CD8-positive, alpha-beta memory T cell (primary cell): ENCODE results near the gene VWC2L. TPM values are rescaled to one million over a fixed set of nuclear protein-coding genes. Genes with fewer than 3 reads are reported as not detected.

Experiments
- CTCF ChIA-PET: fragments of 350-600 bp; sonication (Branson Sonifier 250); formaldehyde crosslinking; loops from one replicate; lab custom pipeline; 2021; ENCODE audit warnings: antibody characterized with exemption; lab: Charles Lee
- POLR2A ChIA-PET: fragments of 350-600 bp; sonication (Branson Sonifier 250); formaldehyde crosslinking; loops from one replicate; lab custom pipeline; 2021; ENCODE audit warnings: antibody characterized with exemption; lab: Charles Lee
- DNase-seq, 5 donors: peaks; one replicate each; pipeline versions ENCODE4 v3.0.0 to v3.0.0-alpha.2; 2020 to 2022; ENCODE audit warnings: mixed read lengths in 1 of 5
- H3K27ac ChIP-seq: one replicate; pipeline ENCODE4 v1.7.0; 2013; ENCODE audit warnings: low read depth, mild to moderate bottlenecking, low read length, moderate library complexity
- H3K27me3 ChIP-seq: 2 replicates; pipeline ENCODE4 v1.7.0; 2013; ENCODE audit warnings: low read length, mild to moderate bottlenecking; ENCODE audit not compliant: insufficient read depth, poor library complexity, severe bottlenecking
- H3K36me3 ChIP-seq: 2 replicates; pipeline ENCODE4 v1.7.0; 2013; ENCODE audit warnings: mild to moderate bottlenecking, low read length, moderate library complexity; ENCODE audit not compliant: insufficient read depth
- H3K4me1 ChIP-seq: 2 replicates; pipeline ENCODE4 v1.7.0; 2013; ENCODE audit warnings: mild to moderate bottlenecking, low read length, moderate library complexity; ENCODE audit not compliant: insufficient read depth
- H3K4me3 ChIP-seq: 2 replicates; pipeline ENCODE4 v1.7.0; 2013; ENCODE audit warnings: mild to moderate bottlenecking, low read length
- H3K9me3 ChIP-seq: 2 replicates; pipeline ENCODE4 v1.7.0; 2013; ENCODE audit warnings: mild to moderate bottlenecking, low read length
- H3K27ac Mint-ChIP-seq, 8 donors: one replicate each; pipeline ENCODE4 v1.8.0; 2020 to 2021; ENCODE audit warnings: mixed read lengths in 8 of 8, mild to moderate bottlenecking in 6 of 8, inconsistent platforms in 3 of 8, moderate library complexity in 3 of 8
- H3K27me3 Mint-ChIP-seq, 2 donors: one replicate each; pipeline ENCODE4 v1.8.0; 2020 to 2021; ENCODE audit warnings: mixed read lengths in 2 of 2, mild to moderate bottlenecking in 1 of 2, moderate library complexity in 1 of 2
- H3K36me3 Mint-ChIP-seq, 3 donors: one replicate each; pipeline ENCODE4 v1.8.0; 2020 to 2021; ENCODE audit warnings: mixed read lengths in 3 of 3, inconsistent platforms in 1 of 3, mild to moderate bottlenecking in 1 of 3
- H3K4me1 Mint-ChIP-seq, 3 donors: one replicate each; pipeline ENCODE4 v1.8.0; 2020 to 2021; ENCODE audit warnings: mixed read lengths in 3 of 3, inconsistent platforms in 1 of 3, mild to moderate bottlenecking in 1 of 3
- H3K4me3 Mint-ChIP-seq, 7 donors: one replicate each; pipeline ENCODE4 v1.8.0; 2020 to 2021; ENCODE audit warnings: mixed read lengths in 7 of 7, mild to moderate bottlenecking in 6 of 7, moderate library complexity in 4 of 7, inconsistent platforms in 2 of 7
- H3K9me3 Mint-ChIP-seq, 5 donors: one replicate each; pipeline ENCODE4 v1.8.0; 2020 to 2022; ENCODE audit warnings: mixed read lengths in 5 of 5, mild to moderate bottlenecking in 3 of 5, moderate library complexity in 2 of 5, inconsistent platforms in 1 of 5
- polyA plus RNA-seq: library from polyadenylated mRNA; unstranded; fragments of 300-500 nt; fragmentation: Illumina TruSeq; gene quantifications from one replicate; pipeline ENCODE4 v1.2.3, GENCODE V29; 2021
- total RNA-seq, 2 experiments: library from RNA; stranded (reverse); gene quantifications; one replicate each; pipeline ENCODE4 v1.2.3, GENCODE V29; 2021

Gene VWC2L
- total and polyA plus RNA-seq, 3 experiments from 2014 or later, result not detected

DNA sequence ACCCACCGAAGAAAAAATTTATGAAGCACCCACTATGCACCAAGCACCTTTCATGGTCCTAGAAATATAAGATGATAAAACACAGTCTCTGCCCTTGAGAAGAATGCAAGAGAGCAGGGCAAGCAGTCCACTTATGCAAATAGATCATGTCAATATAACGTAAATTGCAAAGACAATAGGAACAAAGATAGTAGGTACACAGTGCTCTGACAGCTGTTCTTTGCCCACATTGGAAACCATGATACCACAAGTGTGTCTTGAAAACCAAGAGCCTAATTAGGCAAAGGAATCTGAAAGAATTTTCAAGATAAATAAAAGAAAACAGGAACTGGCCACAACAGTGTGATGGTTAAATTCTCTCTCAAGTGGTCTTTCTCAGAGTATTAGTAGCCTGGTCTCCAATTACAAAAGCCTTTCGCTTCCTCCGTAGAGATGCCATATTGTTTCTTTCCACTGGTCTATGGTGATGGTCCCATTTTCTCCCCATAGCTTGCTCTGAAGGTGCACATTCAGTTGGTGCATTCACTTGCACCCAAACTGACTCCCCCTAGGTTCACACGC, 108.5 kb downstream of the VWC2L start:
- H3K36me3 Mint-ChIP-seq, result no peaks in the 10 kb centered on the region
- no peaks in the 10 kb centered on the region for H3K27me3 Mint-ChIP-seq
- H3K36me3 ChIP-seq, result no peaks in the 10 kb centered on the region
- H3K4me1 Mint-ChIP-seq, result no peaks in the 10 kb centered on the region
- H3K27ac Mint-ChIP-seq, result no peak overlapping the region
- no peak overlapping the region for H3K4me3 ChIP-seq
- H3K9me3 Mint-ChIP-seq, result peaks cover 0 to 4% (median 2%) of the 10 kb centered on the region in 5 donors
- H3K4me1 ChIP-seq, result no peaks in the 10 kb centered on the region
- H3K4me3 Mint-ChIP-seq, result no peak overlapping the region
- no peak overlapping the region for H3K27ac ChIP-seq
- CTCF ChIA-PET, result interaction anchor here (1.4 kb wide), 1 partner anchor 13 kb away, joined by 3 read pairs; no protein-coding TSS in a partner anchor
- H3K9me3 ChIP-seq, result no peaks in the 10 kb centered on the region
- DNase-seq, result no peak
- POLR2A ChIA-PET, result no interaction called here
- H3K27me3 ChIP-seq, result no peaks in the 10 kb centered on the region

DNA sequence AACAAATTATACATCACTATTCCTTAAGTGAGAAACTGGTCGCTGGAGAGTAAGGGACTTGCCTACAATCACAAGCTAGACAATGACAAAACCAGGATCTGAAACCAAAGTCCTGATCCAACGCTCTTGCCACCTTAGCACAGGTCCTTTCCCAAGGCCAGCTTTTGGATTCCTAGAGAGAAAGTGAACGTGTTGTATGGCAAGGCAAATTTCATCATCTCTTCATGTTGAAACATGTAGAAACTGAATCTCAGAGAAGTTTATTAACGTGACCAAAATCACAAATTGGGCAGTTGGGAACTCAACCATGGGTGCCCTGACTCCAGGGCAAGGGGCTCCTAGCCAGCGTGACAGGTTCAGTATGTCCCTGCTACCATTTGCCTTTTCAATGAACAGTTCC, 118.2 kb downstream of the VWC2L start:
- no peaks in the 10 kb centered on the region for H3K36me3 Mint-ChIP-seq
- H3K4me1 Mint-ChIP-seq, result no peaks in the 10 kb centered on the region
- Histone ChIP-seq H3K9me3 (no peaks in the 10 kb centered on the region), H3K36me3 (no peaks in the 10 kb centered on the region), H3K4me1 (no peaks in the 10 kb centered on the region), H3K27me3 (no peaks in the 10 kb centered on the region), H3K4me3 (no peak overlapping the region), H3K27ac (no peak overlapping the region)
- no peaks in the 10 kb centered on the region for H3K27me3 Mint-ChIP-seq
- H3K27ac Mint-ChIP-seq, result no peak overlapping the region
- ChIA-PET POLR2A (no interaction called here), CTCF (no interaction called here)
- no peak overlapping the region for H3K4me3 Mint-ChIP-seq
- H3K9me3 Mint-ChIP-seq, result no peaks in the 10 kb centered on the region
- no peak for DNase-seq

GRCh38 chr2:214529514-214529913, 118.7 kb downstream of the VWC2L start:
- no peak for DNase-seq
- CTCF ChIA-PET, result no interaction called here
- H3K27me3 ChIP-seq, result no peaks in the 10 kb centered on the region
- H3K4me3 ChIP-seq, result no peak overlapping the region
- no peak overlapping the region for H3K27ac ChIP-seq
- H3K9me3 Mint-ChIP-seq, result no peaks in the 10 kb centered on the region
- no peak overlapping the region for H3K27ac Mint-ChIP-seq
- H3K9me3 ChIP-seq, result no peaks in the 10 kb centered on the region
- H3K27me3 Mint-ChIP-seq, result no peaks in the 10 kb centered on the region
- no peaks in the 10 kb centered on the region for H3K4me1 Mint-ChIP-seq
- no peaks in the 10 kb centered on the region for H3K36me3 ChIP-seq
- no peak overlapping the region for H3K4me3 Mint-ChIP-seq
- POLR2A ChIA-PET, result no interaction called here
- no peaks in the 10 kb centered on the region for H3K4me1 ChIP-seq
- H3K36me3 Mint-ChIP-seq, result no peaks in the 10 kb centered on the region

DNA sequence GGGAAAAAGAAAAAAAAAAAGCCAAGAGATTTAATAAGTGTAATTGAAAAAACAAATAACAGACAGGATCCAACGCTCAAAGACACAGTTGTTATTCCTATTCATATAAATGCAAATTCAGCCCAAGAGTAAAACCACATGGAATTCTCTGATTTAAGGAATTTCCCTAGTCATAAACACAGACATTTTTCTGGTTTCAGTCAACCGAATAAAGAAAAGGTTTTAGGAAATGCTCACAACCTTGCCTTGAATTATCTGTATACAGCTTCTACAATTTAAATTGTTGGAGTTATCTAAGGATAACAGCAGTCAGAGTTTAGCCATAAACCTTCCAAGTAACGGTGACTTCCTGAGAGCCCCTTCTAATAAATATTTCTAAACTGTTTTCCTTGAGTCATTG, 122.7 kb downstream of the VWC2L start:
- Mint-ChIP-seq H3K4me1 (no peaks in the 10 kb centered on the region), H3K27ac (no peak overlapping the region), H3K9me3 (no peaks in the 10 kb centered on the region), H3K36me3 (peaks cover 0 to 2% (median 0%) of the 10 kb centered on the region in 3 donors), H3K4me3 (no peak overlapping the region), H3K27me3 (no peaks in the 10 kb centered on the region)
- no peaks in the 10 kb centered on the region for H3K9me3 ChIP-seq
- H3K27ac ChIP-seq, result no peak overlapping the region
- H3K4me1 ChIP-seq, result no peaks in the 10 kb centered on the region
- no peaks in the 10 kb centered on the region for H3K27me3 ChIP-seq
- no peak for DNase-seq
- ChIA-PET CTCF (no interaction called here), POLR2A (no interaction called here)
- no peak overlapping the region for H3K4me3 ChIP-seq
- no peaks in the 10 kb centered on the region for H3K36me3 ChIP-seq

DNA sequence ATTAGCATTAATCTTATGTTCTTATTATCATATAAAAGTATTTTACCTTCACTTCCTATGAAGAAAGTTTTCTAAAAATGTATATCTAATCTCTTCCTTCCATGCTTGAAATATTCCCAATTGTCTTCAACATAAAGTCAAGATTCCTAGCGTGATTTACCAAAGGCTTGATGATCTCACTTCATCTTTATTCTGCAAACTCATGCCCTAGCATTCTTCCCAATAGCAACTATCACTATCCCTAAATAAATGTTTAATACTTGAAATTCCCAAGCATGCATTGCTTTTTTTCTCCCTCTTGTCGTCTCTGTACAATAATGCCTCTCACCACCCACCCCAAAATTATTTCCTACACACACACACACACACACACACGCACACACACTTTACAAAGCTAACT, 125.8 kb downstream of the VWC2L start:
- no peaks in the 10 kb centered on the region for H3K27me3 Mint-ChIP-seq
- no peaks in the 10 kb centered on the region for H3K9me3 Mint-ChIP-seq
- no peaks in the 10 kb centered on the region for H3K9me3 ChIP-seq
- H3K4me1 ChIP-seq, result no peaks in the 10 kb centered on the region
- H3K27ac ChIP-seq, result no peak overlapping the region
- H3K4me3 ChIP-seq, result no peak overlapping the region
- no peaks in the 10 kb centered on the region for H3K36me3 ChIP-seq
- no peak for DNase-seq
- peaks cover 0 to 2% (median 0%) of the 10 kb centered on the region in 3 donors for H3K36me3 Mint-ChIP-seq
- H3K4me3 Mint-ChIP-seq, result no peak overlapping the region
- no peaks in the 10 kb centered on the region for H3K27me3 ChIP-seq
- no peaks in the 10 kb centered on the region for H3K4me1 Mint-ChIP-seq
- POLR2A ChIA-PET, result no interaction called here
- CTCF ChIA-PET, result no interaction called here
- no peak overlapping the region for H3K27ac Mint-ChIP-seq

DNA sequence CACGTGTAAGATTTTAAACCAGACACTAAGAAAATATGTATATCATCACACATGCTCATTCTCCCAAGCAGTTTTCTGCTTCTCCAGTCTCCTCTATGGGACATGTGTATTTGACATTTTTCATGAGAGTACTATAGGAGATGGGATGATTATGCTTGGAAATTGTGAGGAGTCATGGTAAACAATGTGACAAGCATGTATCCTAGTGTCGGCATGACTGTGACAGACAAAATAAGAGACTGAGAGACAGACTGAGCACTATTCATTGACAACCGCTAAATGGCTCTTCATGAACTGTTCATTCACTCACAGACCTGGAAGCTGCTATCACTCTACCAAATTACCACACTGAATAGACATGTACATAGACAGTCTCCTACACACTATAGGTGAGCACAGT, 127.1 kb downstream of the VWC2L start:
- no peaks in the 10 kb centered on the region for H3K36me3 ChIP-seq
- CTCF ChIA-PET, result no interaction called here
- Mint-ChIP-seq H3K36me3 (peaks cover 0 to 2% (median 0%) of the 10 kb centered on the region in 3 donors), H3K27me3 (no peaks in the 10 kb centered on the region), H3K27ac (no peak overlapping the region), H3K4me3 (no peak overlapping the region), H3K9me3 (no peaks in the 10 kb centered on the region), H3K4me1 (no peaks in the 10 kb centered on the region)
- no peaks in the 10 kb centered on the region for H3K9me3 ChIP-seq
- no peaks in the 10 kb centered on the region for H3K27me3 ChIP-seq
- no peaks in the 10 kb centered on the region for H3K4me1 ChIP-seq
- POLR2A ChIA-PET, result no interaction called here
- H3K4me3 ChIP-seq, result no peak overlapping the region
- no peak overlapping the region for H3K27ac ChIP-seq
- DNase-seq, result no peak

GRCh38 chr2:214542295-214542694, 131.4 kb downstream of the VWC2L start:
- H3K27ac Mint-ChIP-seq, result no peak overlapping the region
- no peak for DNase-seq
- H3K4me3 ChIP-seq, result no peak overlapping the region
- no peak overlapping the region for H3K27ac ChIP-seq
- no peak overlapping the region for H3K4me3 Mint-ChIP-seq
- no peaks in the 10 kb centered on the region for H3K9me3 ChIP-seq
- H3K36me3 ChIP-seq, result no peaks in the 10 kb centered on the region
- ChIA-PET POLR2A (no interaction called here), CTCF (no interaction called here)
- no peaks in the 10 kb centered on the region for H3K36me3 Mint-ChIP-seq
- H3K4me1 ChIP-seq, result no peaks in the 10 kb centered on the region
- H3K4me1 Mint-ChIP-seq, result peaks cover 0 to 5% (median 0%) of the 10 kb centered on the region in 3 donors
- H3K27me3 ChIP-seq, result no peaks in the 10 kb centered on the region
- no peaks in the 10 kb centered on the region for H3K27me3 Mint-ChIP-seq
- peaks cover 0 to 2% (median 0%) of the 10 kb centered on the region in 5 donors for H3K9me3 Mint-ChIP-seq

DNA sequence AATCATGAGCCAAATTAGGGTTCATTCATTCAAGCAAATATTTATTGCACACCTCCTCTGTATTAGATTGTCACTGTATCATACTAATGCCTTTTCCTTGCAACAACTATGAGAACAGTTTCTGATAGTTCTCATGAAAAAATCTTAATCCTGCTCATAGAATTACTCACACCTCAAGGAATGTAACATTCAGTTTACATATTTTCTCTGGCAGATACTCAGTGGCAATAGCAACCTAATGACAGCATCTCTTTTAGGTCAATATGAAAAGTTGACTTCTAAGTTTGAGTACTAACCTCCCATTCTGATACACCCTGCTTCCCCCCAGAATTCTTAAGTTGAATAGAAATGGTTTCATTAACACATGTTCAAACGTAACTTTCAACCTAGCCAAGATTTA, 132.0 kb downstream of the VWC2L start:
- Histone ChIP-seq H3K27me3 (no peaks in the 10 kb centered on the region), H3K27ac (no peak overlapping the region), H3K36me3 (no peaks in the 10 kb centered on the region), H3K9me3 (no peaks in the 10 kb centered on the region), H3K4me1 (no peaks in the 10 kb centered on the region), H3K4me3 (no peak overlapping the region)
- peaks cover 0 to 2% (median 0%) of the 10 kb centered on the region in 5 donors for H3K9me3 Mint-ChIP-seq
- no peak overlapping the region for H3K27ac Mint-ChIP-seq
- H3K36me3 Mint-ChIP-seq, result no peaks in the 10 kb centered on the region
- no peak for DNase-seq
- POLR2A ChIA-PET, result no interaction called here
- peaks cover 0 to 5% (median 0%) of the 10 kb centered on the region in 3 donors for H3K4me1 Mint-ChIP-seq
- no peaks in the 10 kb centered on the region for H3K27me3 Mint-ChIP-seq
- CTCF ChIA-PET, result no interaction called here
- no peak overlapping the region for H3K4me3 Mint-ChIP-seq
